AG04450 (cell line): ENCODE data around the gene ESR1. TPM values are rescaled to one million over a fixed set of nuclear protein-coding genes. Genes with fewer than 3 reads are reported as not detected.

Source experiments
- CTCF ChIA-PET: fragments of 300-600, 350-600 bp; formaldehyde crosslinking; extraction: SDS; loops from one replicate; lab custom pipeline; 2022; ENCODE audit warnings: antibody characterized with exemption, inconsistent platforms; lab: Charles Lee
- POLR2A ChIA-PET: fragments of 350-600 bp; formaldehyde crosslinking; extraction: SDS; loops from one replicate; lab custom pipeline; 2021; ENCODE audit warnings: antibody characterized with exemption, inconsistent platforms; lab: Yijun Ruan, JAX
- DNase-seq: peaks from one replicate; pipeline ENCODE4 v3.0.0-alpha.2; 2011; ENCODE audit warnings: low read depth, low spot score
- H3K27ac ChIP-seq: one replicate; pipeline ENCODE4 v1.5.1; 2012; ENCODE audit warnings: low read depth, low read length, control low read depth
- H3K27me3 ChIP-seq: one replicate; pipeline ENCODE4 v1.6.0; 2012; ENCODE audit warnings: low read length; ENCODE audit not compliant: control insufficient read depth, insufficient read depth
- H3K4me3 ChIP-seq: 2 replicates; pipeline ENCODE4 v1.5.1; 2011; ENCODE audit warnings: mild to moderate bottlenecking, low read depth, low read length, control low read depth
- H3K9me3 ChIP-seq: 2 replicates; pipeline ENCODE4 v1.5.1; 2012; ENCODE audit warnings: low read length; ENCODE audit not compliant: control insufficient read depth, insufficient read depth
- polyA plus RNA-seq: library from polyadenylated mRNA; depleted of rRNA; stranded (reverse); fragments of >200 nt; gene quantifications from 2 replicates; pipeline ENCODE4 v1.2.3, GENCODE V29; 2011
- TF ChIP-seq, protein P1 (sequence below): IDR thresholded peaks from 2 replicates; pipeline ENCODE4 v1.5.1; 2011; ENCODE audit warnings: low read depth, low read length, control low read depth, inconsistent platforms

ESR1 gene
- polyA plus RNA-seq, 1 experiment = 0.02 TPM

DNA sequence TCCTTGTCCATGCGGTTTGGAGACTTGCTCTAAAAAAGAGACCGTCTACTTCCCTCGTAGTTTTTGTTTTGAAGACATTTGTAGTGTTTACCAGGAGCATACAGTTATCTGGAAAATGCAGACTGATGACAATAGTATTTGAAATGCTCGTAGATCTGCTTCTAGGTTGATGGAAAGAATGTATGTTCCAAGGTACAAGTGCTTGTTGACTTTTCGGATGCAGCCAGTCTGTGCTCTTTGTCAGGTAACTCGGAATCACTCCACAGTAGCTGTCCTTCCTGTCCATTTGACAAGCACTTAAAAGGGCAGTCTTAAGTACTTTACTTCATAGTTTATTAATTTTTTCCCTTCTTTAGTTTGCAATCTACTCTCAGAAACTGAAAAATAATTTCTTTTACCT lies 194.8 kb downstream of the ESR1 start:
- H3K27ac ChIP-seq = no peak overlapping the region
- H3K9me3 ChIP-seq = no peaks in the 10 kb centered on the region
- no peak for DNase-seq
- CTCF ChIA-PET = interaction anchor here (1.5 kb wide), 1 partner anchor 122 kb away, joined by 3 read pairs; no protein-coding TSS in a partner anchor
- TF ChIP-seq, protein P1, sequence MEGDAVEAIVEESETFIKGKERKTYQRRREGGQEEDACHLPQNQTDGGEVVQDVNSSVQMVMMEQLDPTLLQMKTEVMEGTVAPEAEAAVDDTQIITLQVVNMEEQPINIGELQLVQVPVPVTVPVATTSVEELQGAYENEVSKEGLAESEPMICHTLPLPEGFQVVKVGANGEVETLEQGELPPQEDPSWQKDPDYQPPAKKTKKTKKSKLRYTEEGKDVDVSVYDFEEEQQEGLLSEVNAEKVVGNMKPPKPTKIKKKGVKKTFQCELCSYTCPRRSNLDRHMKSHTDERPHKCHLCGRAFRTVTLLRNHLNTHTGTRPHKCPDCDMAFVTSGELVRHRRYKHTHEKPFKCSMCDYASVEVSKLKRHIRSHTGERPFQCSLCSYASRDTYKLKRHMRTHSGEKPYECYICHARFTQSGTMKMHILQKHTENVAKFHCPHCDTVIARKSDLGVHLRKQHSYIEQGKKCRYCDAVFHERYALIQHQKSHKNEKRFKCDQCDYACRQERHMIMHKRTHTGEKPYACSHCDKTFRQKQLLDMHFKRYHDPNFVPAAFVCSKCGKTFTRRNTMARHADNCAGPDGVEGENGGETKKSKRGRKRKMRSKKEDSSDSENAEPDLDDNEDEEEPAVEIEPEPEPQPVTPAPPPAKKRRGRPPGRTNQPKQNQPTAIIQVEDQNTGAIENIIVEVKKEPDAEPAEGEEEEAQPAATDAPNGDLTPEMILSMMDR = no peak
- POLR2A ChIA-PET = no interaction called here
- no peak overlapping the region for H3K4me3 ChIP-seq
- H3K27me3 ChIP-seq = no peaks in the 10 kb centered on the region

DNA sequence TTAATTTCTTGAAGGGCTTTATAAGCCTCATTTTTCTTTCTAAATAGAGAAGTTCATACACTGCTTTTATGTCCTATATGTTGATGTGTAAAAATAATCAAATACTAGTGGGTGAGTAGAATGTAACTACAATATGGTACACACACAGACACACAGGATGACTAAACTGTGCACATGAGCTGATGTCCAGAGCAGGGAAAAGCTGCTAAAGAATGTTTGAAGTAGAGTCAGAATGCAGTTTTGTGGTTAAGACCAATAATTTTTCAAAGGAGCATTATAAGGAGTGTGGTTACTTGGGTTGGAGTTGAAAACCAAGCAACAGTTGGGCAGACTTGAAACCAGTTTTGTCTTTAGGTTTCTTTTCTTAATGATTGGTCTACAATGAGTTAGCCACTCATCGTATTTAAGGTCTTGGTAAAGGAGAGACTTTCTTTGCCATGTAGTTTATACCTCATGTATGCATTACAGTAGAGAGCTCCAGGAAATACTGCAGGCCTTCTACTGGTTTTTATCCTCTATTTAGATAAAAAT lies 196.6 kb downstream of the ESR1 start:
- TF ChIP-seq, protein P1 = no peak
- POLR2A ChIA-PET = no interaction called here
- no peak overlapping the region for H3K4me3 ChIP-seq
- no peak overlapping the region for H3K27ac ChIP-seq
- H3K9me3 ChIP-seq = no peaks in the 10 kb centered on the region
- DNase-seq = no peak
- CTCF ChIA-PET = interaction anchor here (1.2 kb wide), 1 partner anchor 121 kb away, joined by 5 read pairs; no protein-coding TSS in a partner anchor
- H3K27me3 ChIP-seq = no peaks in the 10 kb centered on the region

DNA sequence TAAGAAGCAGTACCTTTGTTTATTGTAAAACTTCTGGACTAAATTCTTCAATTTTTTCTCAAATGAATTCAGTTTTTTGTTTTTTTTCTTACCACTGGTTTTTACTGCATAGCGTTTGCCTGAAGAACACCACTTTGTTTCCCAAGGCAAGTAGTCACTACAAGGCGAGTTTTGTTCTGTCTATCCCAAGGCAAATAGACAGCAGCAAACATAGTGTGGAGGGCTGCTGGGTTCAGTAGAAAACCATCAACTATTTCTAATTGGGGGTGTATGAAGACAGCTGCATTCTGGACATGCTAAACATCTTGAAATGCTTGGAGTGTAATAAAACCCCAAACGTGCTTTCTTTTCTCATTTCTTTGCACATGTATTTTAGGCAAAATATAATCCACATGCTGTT lies 197.4 kb downstream of the ESR1 start:
- H3K27ac ChIP-seq = no peak overlapping the region
- H3K4me3 ChIP-seq = no peak overlapping the region
- no peaks in the 10 kb centered on the region for H3K9me3 ChIP-seq
- no peak for DNase-seq
- CTCF ChIA-PET = interaction anchor here (1.2 kb wide), 1 partner anchor 120 kb away, joined by 5 read pairs; no protein-coding TSS in a partner anchor
- POLR2A ChIA-PET = no interaction called here
- no peaks in the 10 kb centered on the region for H3K27me3 ChIP-seq
- TF ChIP-seq, protein P1 = no peak

DNA sequence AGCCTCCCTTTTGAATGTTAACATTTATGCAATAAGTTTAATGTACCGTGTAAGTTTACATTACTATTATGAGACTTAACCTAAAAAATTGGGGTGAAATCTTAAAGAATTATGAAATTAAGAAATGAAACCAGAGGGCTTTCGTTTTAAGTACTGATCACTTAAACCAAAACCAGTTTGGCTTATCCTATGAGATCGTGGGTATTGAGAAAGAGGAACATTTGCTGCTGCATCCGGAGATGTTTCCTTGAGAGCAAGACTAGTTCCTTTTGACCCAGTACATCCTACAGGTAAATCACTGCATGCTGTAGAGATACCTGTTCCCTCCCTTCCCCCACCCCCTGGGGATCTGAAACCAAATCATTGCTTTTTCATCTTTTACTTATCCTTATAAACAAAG lies 201.3 kb downstream of the ESR1 start:
- Histone ChIP-seq H3K9me3 (no peaks in the 10 kb centered on the region), H3K4me3 (no peak overlapping the region), H3K27me3 (no peaks in the 10 kb centered on the region), H3K27ac (no peak overlapping the region)
- ChIA-PET POLR2A (no interaction called here), CTCF (no interaction called here)
- no peak for DNase-seq
- TF ChIP-seq, protein P1 = no peak

DNA sequence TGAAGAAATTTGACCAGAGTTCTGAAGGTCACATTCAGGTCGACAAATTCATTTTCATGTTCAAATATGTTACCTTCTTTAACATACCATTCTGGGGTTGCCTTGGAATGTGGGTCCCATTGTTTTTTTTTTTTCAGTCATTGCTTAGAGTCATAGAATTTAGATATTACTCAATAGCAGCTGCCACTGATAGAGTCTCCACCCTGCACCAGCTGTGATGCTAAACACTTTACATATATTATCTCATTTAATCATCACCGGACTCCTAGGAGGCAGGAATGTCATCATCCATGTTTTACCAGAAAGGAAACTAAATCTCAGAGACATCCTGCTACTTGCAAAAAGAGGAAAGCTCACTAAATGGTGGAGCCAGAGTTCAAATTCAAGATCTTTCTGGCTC lies 204.7 kb downstream of the ESR1 start:
- ChIA-PET CTCF (interaction anchor here (0.6 kb wide), 1 partner anchor 98 kb away, joined by 3 read pairs; no protein-coding TSS in a partner anchor), POLR2A (no interaction called here)
- Histone ChIP-seq H3K27ac (no peak overlapping the region), H3K9me3 (no peaks in the 10 kb centered on the region), H3K4me3 (no peak overlapping the region), H3K27me3 (no peaks in the 10 kb centered on the region)
- TF ChIP-seq, protein P1 = no peak
- no peak for DNase-seq
